IMR-90 (cell line): ENCODE results near the gene COX7A1.

Source experiments
- POLR2A ChIP-seq: IDR thresholded peaks from 2 replicates; pipeline ENCODE4 v1.6.1; 2012; ENCODE audit warnings: mild to moderate bottlenecking, low read depth, low read length
- TF ChIP-seq, protein P1 (sequence below): conservative IDR thresholded peaks from 2 replicates; pipeline ENCODE4 v1.5.1; 2012; ENCODE audit warnings: mild to moderate bottlenecking, low read depth, low read length, improper control_type of control experiment

DNA sequence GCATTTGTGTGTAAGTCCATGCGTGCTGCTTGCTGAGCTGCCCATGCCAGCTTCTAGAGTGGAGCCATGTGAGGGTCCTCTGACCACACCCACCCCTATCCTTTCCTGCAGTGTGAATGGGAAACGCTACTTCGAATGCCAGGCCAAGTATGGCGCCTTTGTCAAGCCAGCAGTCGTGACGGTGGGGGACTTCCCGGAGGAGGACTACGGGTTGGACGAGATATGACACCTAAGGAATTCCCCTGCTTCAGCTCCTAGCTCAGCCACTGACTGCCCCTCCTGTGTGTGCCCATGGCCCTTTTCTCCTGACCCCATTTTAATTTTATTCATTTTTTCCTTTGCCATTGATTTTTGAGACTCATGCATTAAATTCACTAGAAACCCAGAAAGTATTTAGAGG lies 26.7 kb downstream of the COX7A1 start:
- TF ChIP-seq, protein P1, sequence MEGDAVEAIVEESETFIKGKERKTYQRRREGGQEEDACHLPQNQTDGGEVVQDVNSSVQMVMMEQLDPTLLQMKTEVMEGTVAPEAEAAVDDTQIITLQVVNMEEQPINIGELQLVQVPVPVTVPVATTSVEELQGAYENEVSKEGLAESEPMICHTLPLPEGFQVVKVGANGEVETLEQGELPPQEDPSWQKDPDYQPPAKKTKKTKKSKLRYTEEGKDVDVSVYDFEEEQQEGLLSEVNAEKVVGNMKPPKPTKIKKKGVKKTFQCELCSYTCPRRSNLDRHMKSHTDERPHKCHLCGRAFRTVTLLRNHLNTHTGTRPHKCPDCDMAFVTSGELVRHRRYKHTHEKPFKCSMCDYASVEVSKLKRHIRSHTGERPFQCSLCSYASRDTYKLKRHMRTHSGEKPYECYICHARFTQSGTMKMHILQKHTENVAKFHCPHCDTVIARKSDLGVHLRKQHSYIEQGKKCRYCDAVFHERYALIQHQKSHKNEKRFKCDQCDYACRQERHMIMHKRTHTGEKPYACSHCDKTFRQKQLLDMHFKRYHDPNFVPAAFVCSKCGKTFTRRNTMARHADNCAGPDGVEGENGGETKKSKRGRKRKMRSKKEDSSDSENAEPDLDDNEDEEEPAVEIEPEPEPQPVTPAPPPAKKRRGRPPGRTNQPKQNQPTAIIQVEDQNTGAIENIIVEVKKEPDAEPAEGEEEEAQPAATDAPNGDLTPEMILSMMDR: no peak
- no peak for TF ChIP-seq POLR2A
